GM12865 (cell line): ENCODE results near the gene IREB2.
A peak's percentile ranks its signal among the peaks of the same experiment; 100 is the strongest.
"Not testable (repeated sequence)": the region's sequence is repeated elsewhere in the genome, so short reads cannot be mapped to it uniquely, and the experiment has no call there.

Source experiments
- DNase-seq: peaks from one replicate; pipeline ENCODE4 v3.0.0; 2010; ENCODE audit warnings: low read depth
- H3K4me3 ChIP-seq: 2 replicates; pipeline ENCODE4 v1.5.1; 2011; ENCODE audit warnings: mild to moderate bottlenecking, low read depth, low read length, control low read depth
- CTCF ChIP-seq: IDR thresholded peaks from 2 replicates; pipeline ENCODE4 v1.5.1; 2011; ENCODE audit warnings: low read length, control low read depth, low read depth, inconsistent platforms; ENCODE audit not compliant: insufficient read depth; ENCODE audit errors: missing control alignments

IREB2 gene

GRCh38 chr15:78506971-78507830 lies 69.2 kb downstream of the IREB2 start, which contains the start of gene HYKK:
Gene HYKK (plus strand): TSS chr15:78507577. CDS start chr15:78513089, 5,512 bp downstream.
- peak; percentile 94 for DNase-seq

GRCh38 chr15:78507831-78508160 lies 69.8 kb downstream of the IREB2 start:
- no peak for DNase-seq
- no peak for TF ChIP-seq CTCF
- peak overlapping the region; percentile 61 for H3K4me3 ChIP-seq

More at GRCh38 chr15:78506971-78507830, 69.2 kb downstream of the IREB2 start, which contains the start of gene HYKK:
- TF ChIP-seq CTCF, result peak; percentile 8
- peak within 1 kb of the TSS; percentile 61 for H3K4me3 ChIP-seq

- TF ChIP-seq CTCF, result no peak
- DNase-seq, result no peak
- H3K4me3 ChIP-seq, result peak overlapping the region; percentile 61
Measured at GRCh38 chr15:78508272-78508671, 70.3 kb downstream of the IREB2 start.

GRCh38 chr15:78509726-78510312 lies 71.8 kb downstream of the IREB2 start:
- peak; percentile 38 for DNase-seq
- no peak for TF ChIP-seq CTCF
- no peak overlapping the region for H3K4me3 ChIP-seq

GRCh38 chr15:78520035-78520434 lies 82.0 kb downstream of the IREB2 start:
- not testable (repeated sequence) for DNase-seq, H3K4me3 ChIP-seq

- H3K4me3 ChIP-seq, result no peak overlapping the region
- TF ChIP-seq CTCF, result no peak
- DNase-seq, result no peak
Measured at GRCh38 chr15:78524230-78524629, 86.2 kb downstream of the IREB2 start.

- no peak overlapping the region for H3K4me3 ChIP-seq
- no peak for TF ChIP-seq CTCF
- DNase-seq, result no peak
Measured at GRCh38 chr15:78527325-78527724, 89.3 kb downstream of the IREB2 start.
